BLaER1 treated with 17β-estradiol and CSF1 and Interleukin-3, amounts not matched to agents 10 nM and 100 nM (cell line): ENCODE measurements around the gene SCCPDH.
A peak's percentile ranks its signal among the peaks of the same experiment; 100 is the strongest.

Experiments used
- H3K27ac ChIP-seq, 11 experiments: shearing (Covaris generic); formaldehyde crosslinking; 2 replicates each; pipeline ENCODE4 v1.8.1; 2022
- H3K27me3 ChIP-seq, 11 experiments: shearing (Covaris generic); formaldehyde crosslinking; 2 replicates each; pipeline ENCODE4 v1.8.1; 2022
- H3K36me3 ChIP-seq, 11 experiments: shearing (Covaris generic); formaldehyde crosslinking; 2 replicates each; pipeline ENCODE4 v1.8.1; 2022
- H3K4me1 ChIP-seq, 10 experiments: shearing (Covaris generic); formaldehyde crosslinking; 2 replicates each; pipeline ENCODE4 v1.8.1; 2022
- H3K4me2 ChIP-seq, 11 experiments: shearing (Covaris generic); formaldehyde crosslinking; 2 replicates each; pipeline ENCODE4 v1.8.1; 2022
- H3K4me3 ChIP-seq, 10 experiments: shearing (Covaris generic); formaldehyde crosslinking; 2 replicates each; pipeline ENCODE4 v1.8.1; 2022
- H3K9ac ChIP-seq, 11 experiments: shearing (Covaris generic); formaldehyde crosslinking; 2 replicates each; pipeline ENCODE4 v1.8.1; 2022
- H3K9me3 ChIP-seq, 11 experiments: shearing (Covaris generic); formaldehyde crosslinking; replicated peaks in 1 of 11; 2 replicates each; pipeline ENCODE4 v1.8.1; 2022
- H4K20me1 ChIP-seq, 11 experiments: shearing (Covaris generic); formaldehyde crosslinking; 2 replicates each; pipeline ENCODE4 v1.8.1; 2022
- Cebpa-rat ChIP-seq, 11 experiments: shearing (Covaris generic); IDR thresholded peaks; 2 replicates each; pipeline ENCODE4 v1.8.1; 2022

The SCCPDH gene

GRCh38 chr1:246724016-246724730 is at the start of gene SCCPDH:
Gene SCCPDH (plus strand): TSS chr1:246724409. CDS start chr1:246724423, 14 bp downstream.
- Histone ChIP-seq H3K36me3 (peaks cover 24 to 27% (median 26%) of the 10 kb centered on the region in 11 experiments), H3K27me3 (no peaks in the 10 kb centered on the region), H3K4me1 (peaks cover 18 to 33% (median 23%) of the 10 kb centered on the region in 10 experiments), H3K27ac (peak within 1 kb of the TSS; percentile 72 to 96 (median 93)), H3K9ac (peak within 1 kb of the TSS; percentile 88 to 97 (median 94)), H3K4me3 (peak within 1 kb of the TSS; percentile 78 to 93 (median 86)), H3K9me3 (peaks cover 32 to 50% (median 47%) of the 10 kb centered on the region in 11 experiments), H3K4me2 (peak within 1 kb of the TSS; percentile 80 to 96 (median 93)), H4K20me1 (no peaks in the 10 kb centered on the region)
- TF ChIP-seq Cebpa-rat (IDR thresholded peaks at IDR 0.05), result no peak

GRCh38 chr1:246677842-246678241 is 46.4 kb upstream of the SCCPDH start:
- TF ChIP-seq Cebpa-rat (IDR thresholded peaks at IDR 0.05), result no peak
- H3K9ac ChIP-seq, result no peak overlapping the region
- peaks cover 0 to 6% (median 0%) of the 10 kb centered on the region in 11 experiments; a peak in 1 of 22 replicates for H3K36me3 ChIP-seq

GRCh38 chr1:246678816-246679793 is 45.1 kb upstream of the SCCPDH start:
- peaks cover 20 to 42% (median 40%) of the 10 kb centered on the region in 10 experiments for H3K4me1 ChIP-seq
- H3K9ac ChIP-seq, result peak overlapping the region in 2 of 11 experiments; percentile 16 to 38; a peak in 2 of 22 replicates
- 0 out of 22 replicates have a peak, but pooled peaks cover 0 to 4% (median 0%) of the 10 kb centered on the region in 11 experiments for H3K36me3 ChIP-seq
- no peak overlapping the region for H3K27ac ChIP-seq
- no peak overlapping the region for H3K4me3 ChIP-seq
- peaks cover 0 to 9% (median 0%) of the 10 kb centered on the region in 11 experiments; a peak in 3 of 22 replicates for H3K9me3 ChIP-seq
- H4K20me1 ChIP-seq, result no peaks in the 10 kb centered on the region
- peak overlapping the region in 8 of 11 experiments; percentile 57 to 78 (median 76); a peak in 15 of 22 replicates for H3K4me2 ChIP-seq
- no peak for TF ChIP-seq Cebpa-rat (IDR thresholded peaks at IDR 0.05)
- no peaks in the 10 kb centered on the region for H3K27me3 ChIP-seq

More at GRCh38 chr1:246677842-246678241, 46.4 kb upstream of the SCCPDH start:
- H3K4me3 ChIP-seq, result no peak overlapping the region
- H3K4me2 ChIP-seq, result no peak overlapping the region
- no peak overlapping the region for H3K27ac ChIP-seq
- peaks cover 20 to 41% (median 39%) of the 10 kb centered on the region in 10 experiments for H3K4me1 ChIP-seq
- H3K9me3 ChIP-seq, result peaks cover 0 to 4% (median 0%) of the 10 kb centered on the region in 11 experiments; a peak in 2 of 22 replicates
- H3K27me3 ChIP-seq, result no peaks in the 10 kb centered on the region
- no peaks in the 10 kb centered on the region for H4K20me1 ChIP-seq

- H3K4me1 ChIP-seq, result peaks cover 20 to 42% (median 40%) of the 10 kb centered on the region in 10 experiments
- H3K4me3 ChIP-seq, result no peak overlapping the region
- peak overlapping the region in 2 of 11 experiments; percentile 16 to 38; a peak in 2 of 22 replicates for H3K9ac ChIP-seq
- H3K27ac ChIP-seq, result no peak overlapping the region
- H3K27me3 ChIP-seq, result no peaks in the 10 kb centered on the region
- H3K36me3 ChIP-seq, result no peaks in the 10 kb centered on the region
- TF ChIP-seq Cebpa-rat (IDR thresholded peaks at IDR 0.05), result no peak
- H4K20me1 ChIP-seq, result no peaks in the 10 kb centered on the region
- H3K9me3 ChIP-seq, result peaks cover 0 to 9% (median 0%) of the 10 kb centered on the region in 11 experiments; a peak in 3 of 22 replicates
- H3K4me2 ChIP-seq, result peak overlapping the region in 9 of 11 experiments; percentile 57 to 78 (median 76); a peak in 17 of 22 replicates
Measured at GRCh38 chr1:246679794-246680177, 44.4 kb upstream of the SCCPDH start.

- Histone ChIP-seq H3K27me3 (no peaks in the 10 kb centered on the region), H3K4me3 (no peak overlapping the region), H3K4me2 (peak overlapping the region in 9 of 11 experiments; percentile 57 to 78 (median 76); a peak in 17 of 22 replicates), H3K4me1 (peaks cover 20 to 42% (median 40%) of the 10 kb centered on the region in 10 experiments), H3K9me3 (peaks cover 0 to 9% (median 0%) of the 10 kb centered on the region in 11 experiments; a peak in 3 of 22 replicates), H3K27ac (no peak overlapping the region), H4K20me1 (no peaks in the 10 kb centered on the region), H3K36me3 (no peaks in the 10 kb centered on the region), H3K9ac (peak overlapping the region in 1 of 11 experiments; percentile 16; a peak in 1 of 22 replicates)
- no peak for TF ChIP-seq Cebpa-rat (IDR thresholded peaks at IDR 0.05)
Measured at GRCh38 chr1:246680190-246680589, 44.0 kb upstream of the SCCPDH start.

- no peak overlapping the region for H3K4me3 ChIP-seq
- H4K20me1 ChIP-seq, result no peaks in the 10 kb centered on the region
- H3K9ac ChIP-seq, result peak overlapping the region in 2 of 11 experiments; percentile 3 to 9; a peak in 2 of 22 replicates
- H3K27ac ChIP-seq, result peak overlapping the region in 1 of 11 experiments; percentile 47; a peak in 1 of 22 replicates
- peaks cover 0 to 9% (median 0%) of the 10 kb centered on the region in 11 experiments; a peak in 2 of 22 replicates for H3K9me3 ChIP-seq
- TF ChIP-seq Cebpa-rat (IDR thresholded peaks at IDR 0.05), result no peak
- no peaks in the 10 kb centered on the region for H3K36me3 ChIP-seq
- peak overlapping the region; percentile 52 to 78 (median 71); a peak in 21 of 22 replicates for H3K4me2 ChIP-seq
- peaks cover 20 to 42% (median 40%) of the 10 kb centered on the region in 10 experiments for H3K4me1 ChIP-seq
- H3K27me3 ChIP-seq, result no peaks in the 10 kb centered on the region
Measured at GRCh38 chr1:246680696-246681130, 43.5 kb upstream of the SCCPDH start.

GRCh38 chr1:246681900-246682895 is 42.0 kb upstream of the SCCPDH start:
- no peak for TF ChIP-seq Cebpa-rat (IDR thresholded peaks at IDR 0.05)
- Histone ChIP-seq H3K36me3 (no peaks in the 10 kb centered on the region), H3K4me3 (no peak overlapping the region), H3K27ac (peak overlapping the region in 6 of 11 experiments; percentile 12 to 58 (median 35); a peak in 11 of 22 replicates), H3K9me3 (peaks cover 0 to 9% (median 0%) of the 10 kb centered on the region in 11 experiments; a peak in 2 of 22 replicates), H3K4me1 (peaks cover 20 to 42% (median 40%) of the 10 kb centered on the region in 10 experiments), H3K4me2 (peak overlapping the region; percentile 52 to 78 (median 71); a peak in 21 of 22 replicates), H3K9ac (peak overlapping the region in 4 of 11 experiments; percentile 3 to 39 (median 22); a peak in 2 of 22 replicates), H4K20me1 (no peaks in the 10 kb centered on the region), H3K27me3 (no peaks in the 10 kb centered on the region)
